Kasumi-1 (cell line): ENCODE data around the gene KLHL18.
"Not testable (repeated sequence)": the region's sequence is repeated elsewhere in the genome, so short reads cannot be mapped to it uniquely, and the experiment has no call there.

Experiments used
- DNase-seq, 2 experiments: peaks; one replicate each; lab custom pipeline; 2025; lab: John Stamatoyannopoulos, UW

The KLHL18 gene

DNA sequence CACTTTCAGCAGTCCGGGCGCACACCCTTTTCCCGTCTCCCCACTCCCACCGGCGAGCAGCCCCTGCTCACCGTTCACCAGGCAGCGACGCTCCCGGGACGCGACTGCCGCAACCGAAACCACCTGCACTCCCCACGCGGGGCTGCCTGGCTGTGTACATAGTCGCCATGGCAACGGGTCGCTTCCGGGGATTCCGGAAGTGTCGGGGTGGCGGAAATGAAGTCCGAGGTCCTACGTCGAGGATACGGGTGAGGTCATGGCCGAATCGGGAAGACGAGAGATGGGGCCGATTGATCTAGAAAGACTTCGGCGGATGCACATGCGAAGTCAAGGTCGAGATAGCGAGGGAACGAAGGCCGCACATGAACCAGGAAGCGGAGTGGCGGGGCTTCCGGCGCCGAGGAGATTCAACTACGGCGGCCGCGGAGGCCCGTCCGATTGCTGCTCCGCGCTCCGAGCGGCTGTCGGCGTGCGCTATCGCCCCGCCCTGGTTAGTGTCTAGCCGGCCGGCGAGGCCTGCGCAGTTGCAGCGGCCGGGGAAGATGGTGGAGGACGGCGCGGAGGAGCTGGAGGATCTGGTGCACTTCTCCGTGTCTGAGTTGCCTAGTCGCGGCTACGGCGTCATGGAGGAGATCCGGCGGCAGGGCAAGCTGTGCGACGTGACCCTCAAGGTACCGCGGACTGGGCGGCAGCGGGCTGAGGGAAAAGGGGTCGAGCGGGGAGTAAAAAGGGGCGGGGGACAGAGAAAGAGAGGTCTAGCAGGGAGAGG lies at the start of gene KLHL18, which contains the start of gene KIF9:
Gene KLHL18, plus strand, starts transcription at position 521 of the 769 bp plus-strand sequence. Its CDS starts 22 bp downstream, at position 543.
Gene KIF9, minus strand, starts transcription at position 376 of the 769 bp plus-strand sequence. CDS start 5,425 bp downstream, outside the sequence.
- peak; percentile 93 to 96 for DNase-seq

DNA sequence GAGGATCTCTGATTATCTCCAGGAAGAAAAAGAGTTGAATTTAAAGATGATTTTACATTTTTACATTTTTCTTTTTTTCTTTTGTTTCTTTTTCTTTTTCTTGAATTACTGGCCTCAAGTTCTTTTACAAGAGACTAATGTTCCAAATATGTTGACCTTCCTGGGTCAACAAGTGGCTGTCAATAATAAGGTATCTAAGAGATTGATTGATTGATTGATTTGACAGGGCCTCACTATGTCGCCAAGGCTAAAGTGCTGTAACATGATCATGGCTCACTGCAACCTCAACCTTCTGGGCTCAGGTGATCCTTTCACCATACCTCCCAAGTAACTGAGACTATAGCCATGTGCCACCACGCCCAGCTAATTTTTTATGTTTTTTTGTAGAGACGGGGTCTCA lies 44.7 kb upstream of the KLHL18 start:
- no peak for DNase-seq

DNA sequence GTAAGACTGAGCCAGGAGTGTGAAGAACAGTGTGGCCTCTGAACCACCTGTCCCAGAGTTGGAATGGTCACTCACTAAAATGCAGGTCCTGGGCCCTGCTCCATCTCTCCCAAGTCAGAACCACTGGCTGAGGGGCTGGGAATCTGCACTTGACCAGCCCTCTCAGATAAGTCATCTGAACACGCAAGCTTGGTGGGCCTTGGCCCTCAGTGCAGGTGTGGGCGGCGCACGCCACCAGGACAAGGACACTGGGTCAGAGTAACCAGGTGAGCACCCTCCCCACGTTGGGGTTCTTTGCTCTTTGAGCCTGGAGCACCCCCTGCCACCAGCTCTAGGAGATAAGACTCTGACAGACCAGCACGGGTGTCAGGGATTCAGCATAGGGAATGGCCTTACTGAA lies 42.8 kb upstream of the KLHL18 start:
- DNase-seq: no peak

DNA sequence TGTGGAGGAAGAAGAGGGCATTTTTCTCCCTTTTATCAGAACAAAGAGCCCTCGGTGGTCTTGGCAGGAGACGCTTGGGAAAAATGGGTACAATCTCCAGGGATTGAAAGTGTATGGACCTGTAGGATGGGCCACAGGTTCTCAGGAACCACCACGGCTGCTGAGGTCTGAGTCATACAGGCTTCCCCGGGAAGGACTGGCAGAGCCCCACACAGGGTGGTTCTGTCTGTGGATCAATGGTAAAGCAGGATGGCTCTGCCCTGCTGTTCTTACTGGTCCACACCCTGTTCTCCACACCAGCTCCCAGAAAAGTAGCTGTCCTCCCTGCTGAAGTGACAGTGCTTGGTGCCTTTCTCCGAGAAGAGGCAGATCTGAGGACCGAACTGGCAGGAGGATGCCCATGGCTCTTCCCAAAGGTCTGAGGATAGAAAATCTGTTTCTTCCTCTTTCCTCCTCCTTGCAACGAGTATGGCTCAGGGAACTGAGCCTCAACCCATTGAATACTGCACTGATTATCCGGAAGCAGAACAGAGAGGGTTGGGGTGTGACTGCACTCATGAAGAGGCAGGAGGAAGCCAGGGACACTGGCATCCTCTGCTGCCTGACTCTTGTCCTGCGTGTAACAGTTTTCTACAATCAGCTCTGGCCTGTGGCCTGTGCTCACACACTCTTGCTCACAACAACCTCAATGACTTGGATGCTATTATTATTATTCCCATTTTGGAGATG lies 39.2 kb upstream of the KLHL18 start:
- DNase-seq: no peak

DNA sequence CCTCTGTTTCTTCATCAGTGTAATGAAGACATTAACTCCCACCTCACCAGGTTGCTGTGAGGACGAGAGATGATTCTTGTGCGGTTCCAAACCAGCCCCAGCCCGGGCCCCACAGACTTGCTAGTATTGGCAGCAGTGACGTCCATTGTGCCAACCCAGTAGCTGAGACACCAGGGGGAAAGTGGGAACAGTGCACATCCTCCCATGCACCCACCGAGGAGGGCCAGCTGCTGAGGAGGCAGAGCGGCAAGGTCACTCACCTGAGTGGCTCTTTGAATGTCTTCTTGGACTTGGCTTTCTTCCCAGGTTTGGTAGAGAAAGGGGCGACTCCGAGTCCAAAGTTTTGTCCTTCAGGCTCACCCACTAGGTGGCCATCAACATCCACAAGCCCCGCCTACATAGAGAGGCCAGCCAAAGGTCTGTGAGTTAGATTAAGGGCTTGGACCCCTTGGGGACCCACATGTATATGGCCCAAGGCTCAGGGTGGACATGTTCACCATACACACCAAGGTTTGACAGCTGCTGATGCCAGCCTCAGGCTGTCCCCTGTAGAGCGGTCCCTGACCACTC lies 38.1 kb upstream of the KLHL18 start:
- DNase-seq: no peak

DNA sequence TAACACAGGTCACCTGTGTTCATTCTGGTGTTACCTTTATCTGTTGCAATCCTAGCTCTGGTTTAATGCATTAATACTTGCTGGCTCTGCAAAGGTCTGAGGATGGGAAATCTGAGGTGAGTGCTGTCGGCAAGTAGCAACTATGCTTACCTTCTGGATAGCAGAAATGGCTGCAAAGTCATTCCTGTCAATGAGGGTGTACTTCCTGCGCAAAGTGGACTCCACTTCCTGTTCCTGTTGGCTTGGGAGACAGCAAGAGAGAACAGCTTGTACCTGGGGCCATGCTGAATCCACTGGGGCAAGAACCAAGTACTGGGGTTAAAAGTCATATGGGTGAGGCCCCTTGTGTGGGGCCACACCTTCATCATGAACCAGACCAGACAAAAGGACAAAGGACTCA lies 37.5 kb upstream of the KLHL18 start:
- DNase-seq: no peak

DNA sequence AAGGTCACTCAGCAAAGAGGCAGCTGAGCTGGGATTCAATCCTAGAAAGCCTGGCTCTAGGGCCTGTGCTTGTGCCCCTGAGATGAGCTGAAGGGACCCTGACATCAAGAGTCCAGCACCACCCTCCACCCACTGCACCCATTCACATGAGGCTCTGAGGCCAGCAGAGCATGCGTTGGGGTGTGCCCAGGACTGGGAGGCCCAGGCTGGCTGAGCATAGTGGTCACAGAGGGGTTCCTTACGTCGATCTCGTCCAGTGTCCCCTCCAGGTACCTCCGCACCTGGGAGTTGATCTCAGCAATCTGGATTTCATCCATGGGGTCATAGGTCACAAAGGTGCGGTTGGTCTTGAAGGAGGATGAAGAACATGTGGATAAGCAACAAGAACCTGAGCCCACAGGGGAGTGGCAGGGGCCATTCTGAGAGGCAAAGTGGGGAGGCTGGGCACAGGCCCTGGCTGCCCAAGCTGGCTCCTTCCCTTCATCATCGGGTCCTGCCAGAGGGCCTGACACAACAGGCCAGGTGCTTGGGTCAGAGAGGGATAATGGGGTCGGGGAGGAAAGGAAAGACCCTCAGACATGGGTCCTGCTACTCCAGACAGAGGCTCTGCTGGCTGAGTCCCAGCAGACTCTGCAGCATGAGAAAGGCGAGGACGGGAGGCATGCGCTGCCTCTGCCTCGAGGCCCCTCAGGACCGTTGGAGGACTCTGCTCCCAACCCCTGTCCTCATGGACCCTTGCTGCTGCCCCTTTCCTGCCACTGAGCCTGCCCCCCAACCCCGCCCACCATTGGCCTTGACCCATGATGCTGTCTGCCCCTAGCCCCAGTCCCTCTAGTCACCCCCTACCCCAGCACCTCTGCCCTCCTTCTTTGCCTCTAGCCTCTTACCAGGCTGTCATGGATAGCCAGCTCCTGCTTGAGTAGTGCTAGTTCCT lies 35.3 kb upstream of the KLHL18 start:
- DNase-seq: no peak

DNA sequence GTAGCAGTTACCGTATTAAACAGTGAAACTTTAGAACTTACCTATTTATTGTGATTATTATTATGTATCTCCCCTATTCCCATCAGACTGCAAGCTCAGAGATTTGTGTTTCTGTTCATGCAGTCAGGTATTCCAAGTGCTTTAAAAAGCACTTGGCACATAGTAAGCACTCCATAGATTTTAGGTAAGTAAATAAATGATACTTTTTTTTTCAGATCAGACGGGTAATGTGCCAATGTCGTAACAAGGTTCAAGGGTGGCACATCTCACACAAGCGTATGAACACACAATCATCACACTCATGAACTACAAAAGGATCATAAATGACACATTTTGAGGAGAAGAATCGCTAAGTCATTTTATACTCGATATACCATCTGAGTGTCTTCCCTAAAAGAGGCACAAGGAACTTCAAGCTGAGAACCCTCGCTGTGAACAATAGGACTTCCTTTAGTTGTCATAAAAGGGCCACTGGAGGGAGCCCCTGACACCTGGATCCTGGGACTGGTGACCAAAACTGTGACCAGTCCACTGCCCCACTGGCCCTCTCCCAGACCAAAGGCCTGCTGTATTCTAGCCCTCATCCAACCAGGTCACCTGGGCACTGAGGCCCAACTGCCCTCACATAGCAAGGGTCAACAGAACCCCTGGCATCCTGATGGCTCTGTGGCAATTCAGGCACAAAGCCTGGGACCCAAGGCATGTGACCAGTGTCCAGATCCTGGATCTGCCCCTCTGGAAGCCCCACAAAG lies 32.3 kb upstream of the KLHL18 start:
- DNase-seq: peak; percentile 42 to 57

DNA sequence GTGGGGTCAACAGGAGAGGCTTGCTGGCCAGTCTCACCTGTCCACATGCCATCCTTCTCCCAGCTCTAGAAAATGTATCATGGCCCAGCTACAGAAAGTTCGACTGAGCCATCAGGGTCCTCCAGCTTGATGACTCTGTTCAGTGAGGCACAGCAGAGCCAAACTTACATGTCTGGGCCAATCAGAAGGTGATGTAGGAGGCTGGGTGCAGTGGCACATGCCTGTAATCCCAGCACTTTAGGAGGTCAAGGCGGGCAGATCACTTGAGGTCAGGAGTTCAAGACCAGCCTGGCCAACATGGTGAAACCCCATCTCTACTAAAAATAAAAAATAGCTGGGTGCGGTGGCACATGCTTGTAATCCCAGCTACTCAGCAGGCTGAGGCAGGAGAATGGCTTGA lies 31.7 kb upstream of the KLHL18 start:
- not testable (repeated sequence) for DNase-seq

DNA sequence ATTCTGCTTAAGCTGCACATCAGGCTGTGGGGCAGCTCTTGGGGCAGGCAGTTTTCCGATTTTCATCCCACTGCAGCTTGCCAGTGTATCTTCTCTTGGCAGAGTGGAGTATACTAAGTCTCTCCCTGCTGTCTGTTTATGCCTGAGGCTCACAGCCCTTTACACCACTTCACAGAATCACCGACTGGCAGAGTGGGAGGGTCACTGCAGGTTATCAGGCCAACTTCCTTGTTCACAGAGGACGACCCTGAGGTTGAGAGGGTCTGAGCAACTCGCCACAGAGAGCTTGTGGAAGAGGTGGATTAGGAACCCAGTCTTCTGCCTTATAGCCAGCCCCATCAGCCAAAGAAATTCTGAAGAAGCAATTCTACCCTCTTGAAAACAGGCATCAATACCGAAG lies 31.1 kb upstream of the KLHL18 start:
- DNase-seq: no peak

DNA sequence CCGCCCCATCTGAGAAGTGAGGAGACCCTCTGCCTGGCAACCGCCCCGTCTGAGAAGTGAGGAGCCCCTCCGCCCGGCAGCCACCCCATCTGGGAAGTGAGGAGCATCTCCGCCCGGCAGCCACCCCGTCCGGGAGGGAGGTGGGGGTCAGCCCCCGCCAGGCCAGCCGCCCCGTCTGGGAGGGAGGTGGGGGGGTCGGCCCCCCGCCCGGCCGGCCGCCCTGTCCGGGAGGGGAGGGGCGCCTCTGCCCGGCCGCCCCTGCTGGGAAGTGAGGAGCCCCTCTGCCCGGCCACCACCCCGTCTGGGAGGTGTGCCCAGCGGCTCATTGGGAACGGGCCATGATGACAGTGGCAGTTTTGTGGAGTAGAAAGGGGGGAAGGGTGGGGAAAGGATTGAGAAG lies 26.4 kb upstream of the KLHL18 start:
- not testable (repeated sequence) for DNase-seq

DNA sequence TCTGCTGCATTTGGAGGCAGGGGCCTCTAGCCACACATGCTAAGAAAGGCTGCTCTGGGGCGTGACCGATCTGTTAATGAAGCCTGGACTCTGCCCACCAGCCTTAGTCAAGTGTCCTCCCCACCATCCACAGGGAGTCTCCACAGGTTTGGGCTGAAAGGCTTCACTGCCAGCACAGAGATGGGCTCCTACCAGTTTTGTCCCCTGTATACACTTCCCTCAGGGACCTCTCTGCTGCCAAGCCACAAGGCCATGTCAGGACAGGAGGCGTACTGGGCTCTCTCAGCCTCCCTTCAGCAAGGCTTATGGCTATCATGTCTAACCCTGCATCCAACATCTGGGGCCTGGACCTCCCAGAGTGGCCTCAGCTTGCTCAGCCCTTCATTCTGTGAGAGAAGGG lies 23.6 kb upstream of the KLHL18 start:
- no peak for DNase-seq

DNA sequence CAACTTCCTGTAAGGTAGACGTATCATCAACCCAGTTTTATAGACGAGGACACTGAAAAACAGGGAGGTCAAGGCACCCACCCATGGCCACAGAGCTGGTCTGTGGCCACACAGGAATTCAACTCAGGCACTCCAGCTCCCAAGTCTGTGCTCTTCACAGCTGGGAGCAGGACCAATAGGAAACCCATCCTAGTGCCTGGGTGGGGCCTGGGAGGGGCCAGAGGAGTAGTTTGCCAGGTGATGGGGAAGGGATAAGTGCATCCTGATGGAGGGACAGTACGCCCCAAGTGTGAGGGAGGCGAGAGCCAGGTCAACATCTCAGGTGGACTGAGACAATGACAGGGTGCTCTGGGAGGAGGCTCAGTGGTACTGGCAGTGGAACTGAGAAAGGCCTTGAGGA lies 22.1 kb upstream of the KLHL18 start:
- DNase-seq: no peak

DNA sequence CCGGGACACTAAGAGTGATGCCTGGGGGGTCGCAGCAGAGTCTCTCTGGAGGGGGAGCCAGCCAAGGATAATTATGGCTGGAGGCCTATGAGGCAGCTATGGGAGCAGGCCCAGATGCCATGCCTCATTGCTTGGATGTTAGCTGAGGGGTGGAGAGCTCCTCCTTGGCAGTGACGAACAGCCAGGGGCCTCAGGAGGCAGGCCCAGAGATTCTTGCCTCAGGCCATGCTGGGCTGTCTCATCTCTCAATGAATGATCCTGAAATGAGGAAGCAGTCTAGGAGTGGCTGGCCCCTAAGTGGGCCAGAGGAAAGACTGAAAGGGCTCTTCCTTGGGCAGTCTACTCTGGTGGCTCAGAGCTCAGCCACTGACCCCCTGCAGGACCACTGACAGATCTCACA lies 21.4 kb upstream of the KLHL18 start:
- DNase-seq: no peak

DNA sequence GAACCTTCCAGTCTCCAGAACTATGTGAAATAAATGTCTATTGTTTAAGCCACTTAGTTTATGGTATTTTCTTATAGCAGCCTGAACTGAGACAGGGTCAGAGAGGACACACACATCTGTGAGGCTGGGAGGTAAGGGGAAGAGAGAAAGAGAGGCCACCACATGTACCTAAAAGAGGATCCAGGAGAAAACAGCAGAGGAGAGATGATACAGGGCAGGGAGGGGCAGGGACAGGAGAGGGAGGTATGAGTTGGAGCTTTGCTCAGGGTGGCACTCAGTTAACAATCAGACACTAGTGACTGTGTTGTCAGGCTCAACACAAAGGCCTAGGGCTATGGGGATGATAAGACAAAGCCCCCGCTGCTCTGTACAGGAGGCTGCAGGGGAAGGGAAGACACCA lies 17.7 kb upstream of the KLHL18 start:
- no peak for DNase-seq

DNA sequence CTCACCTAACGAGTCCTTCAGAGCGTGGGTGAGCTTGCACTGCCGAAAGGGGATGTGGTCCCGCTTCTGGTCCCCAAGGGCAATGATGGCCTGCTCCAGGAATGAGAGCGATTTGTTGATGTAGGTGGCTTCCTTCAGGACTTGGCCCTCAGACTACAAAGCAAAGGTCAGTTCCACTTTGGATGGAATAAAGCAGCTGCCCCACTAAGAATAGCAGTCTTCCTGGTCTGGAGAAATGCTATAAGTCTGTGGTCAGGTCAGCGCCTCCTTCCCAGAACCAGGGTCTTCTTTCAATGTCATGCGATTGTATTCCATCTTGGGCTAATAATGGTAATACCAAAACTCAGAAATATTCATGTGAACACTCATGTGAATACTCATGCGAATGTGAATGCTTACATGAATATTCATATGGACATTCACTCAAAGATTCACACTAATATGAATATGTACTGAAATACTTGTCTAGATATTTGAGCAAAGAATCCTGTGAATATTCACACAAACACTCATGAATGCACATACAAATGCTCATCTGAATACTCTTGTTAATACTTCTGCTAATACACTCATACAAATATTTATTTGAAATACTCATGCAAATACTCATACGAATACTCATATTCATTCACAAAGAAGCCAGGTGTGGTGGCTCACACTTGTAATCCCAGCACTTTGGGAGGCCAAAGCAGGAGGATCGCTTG lies 16.9 kb upstream of the KLHL18 start:
- DNase-seq: no peak

DNA sequence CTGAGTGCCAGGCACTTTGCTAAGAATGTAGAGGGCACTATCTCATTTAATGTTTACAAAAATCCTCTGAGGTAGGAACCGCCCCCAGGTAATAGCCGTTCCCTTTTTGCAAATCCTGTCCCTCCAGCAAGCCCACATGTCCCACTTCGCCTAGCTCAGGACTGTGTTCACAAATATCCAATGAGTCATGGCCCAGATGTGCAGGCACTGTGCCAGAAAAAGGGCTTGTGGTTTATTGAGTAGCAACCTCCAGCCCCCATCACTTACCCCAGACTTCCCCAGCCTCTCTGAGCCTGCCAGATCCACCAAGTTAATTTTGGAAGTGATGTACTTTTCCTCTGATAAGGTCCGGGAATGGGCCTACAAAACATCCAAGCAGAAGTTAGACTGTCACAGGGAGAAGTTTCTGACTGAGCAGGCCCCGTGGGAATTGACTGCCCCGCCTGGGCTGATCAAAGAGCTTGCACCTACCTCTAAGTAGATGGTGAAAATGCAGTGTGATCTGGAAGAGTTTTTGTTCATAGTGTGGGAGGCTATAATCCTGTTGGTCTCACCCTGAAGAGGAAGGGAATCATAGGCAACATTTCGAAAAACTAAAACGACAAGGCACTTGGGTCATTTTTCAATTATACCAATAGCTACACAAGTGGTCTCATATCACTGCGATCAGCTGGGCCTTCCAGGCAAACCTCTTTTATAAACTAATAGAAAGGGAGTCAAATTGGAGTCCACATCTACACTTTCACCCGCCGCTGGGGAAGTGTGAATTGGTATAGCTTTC lies 15.8 kb upstream of the KLHL18 start:
- peak; percentile 86 to 87 for DNase-seq

DNA sequence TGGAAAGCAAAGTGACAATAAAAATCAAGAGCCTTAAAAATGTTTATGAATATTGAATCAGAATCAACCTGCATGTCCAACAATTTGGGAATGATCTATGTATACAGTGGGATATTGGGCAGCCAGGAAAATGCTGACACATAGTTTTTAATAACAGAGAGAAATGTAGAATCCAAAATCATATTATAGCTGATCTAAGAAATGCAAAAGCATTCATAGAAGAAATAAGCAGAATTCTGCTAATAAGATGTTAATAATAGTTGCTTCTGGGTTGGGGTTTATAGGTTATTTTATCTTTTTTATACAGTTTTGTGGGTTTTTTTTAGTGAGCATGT lies 15.3 kb upstream of the KLHL18 start:
- no peak for DNase-seq

DNA sequence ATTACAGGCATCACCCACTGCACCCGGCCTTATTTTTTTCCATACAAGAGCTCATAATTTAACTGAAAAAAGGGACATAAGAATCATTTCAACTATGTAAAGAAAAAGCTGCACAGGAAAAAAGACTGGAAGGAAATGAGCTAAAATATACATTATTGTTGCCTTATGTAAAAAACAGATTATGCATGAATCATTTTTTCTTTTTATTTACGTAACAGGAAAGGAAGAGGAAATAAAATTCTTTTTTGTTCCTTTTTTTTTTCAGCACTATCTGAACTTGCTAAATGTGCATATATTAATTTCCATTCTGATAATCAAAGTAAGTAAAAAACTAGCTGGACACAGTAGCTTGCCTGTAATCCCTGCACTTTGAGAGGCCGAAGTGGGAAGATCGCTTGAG lies 12.2 kb upstream of the KLHL18 start:
- no peak for DNase-seq

DNA sequence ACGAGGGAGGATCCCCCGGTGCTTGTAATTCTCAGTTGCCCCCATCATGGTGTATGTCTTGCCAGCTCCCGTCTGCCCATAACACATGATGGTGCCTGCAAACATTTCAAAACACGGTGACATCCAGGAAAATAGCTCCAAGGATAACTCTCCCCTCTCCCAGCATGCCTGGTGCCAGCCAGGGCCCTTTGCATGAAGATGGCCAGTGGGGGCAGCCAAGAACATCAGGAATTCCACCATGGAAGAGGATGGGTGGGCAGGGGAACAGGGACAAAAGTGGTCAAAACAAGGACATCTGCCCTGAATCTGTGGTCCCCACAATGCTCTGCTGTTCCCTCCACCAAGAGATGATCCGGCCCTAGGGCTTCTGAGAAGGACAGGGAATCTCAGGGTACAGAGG lies 9.2 kb upstream of the KLHL18 start:
- DNase-seq: no peak
